Measurements from ENCODE around the gene EPHB1. TPM values are rescaled to one million over a fixed set of nuclear protein-coding genes. Genes with fewer than 3 reads are reported as not detected.

Gene EPHB1
- total RNA-seq, 1 experiment from 2014 or later, result 2.8 TPM

GRCh38 chr3:134840459-134840858, 45.4 kb downstream of the EPHB1 start:
- H3K4me1 Mint-ChIP-seq, result no peaks in the 10 kb centered on the region
- Histone ChIP-seq H3K23ac (ENCODE audit: insufficient read length, low read depth, low read length) (no peak overlapping the region), H2AFZ (ENCODE audit: low read length) (no peak overlapping the region), H3K9ac (ENCODE audit: extremely low read depth, insufficient read length, low read length) (no peak overlapping the region), H3K9me3 (ENCODE audit: control insufficient read depth, low read depth, low read length) (no peaks in the 10 kb centered on the region), H2BK5ac (ENCODE audit: insufficient read length, low read length) (no peak overlapping the region), H2BK15ac (ENCODE audit: low read depth, low read length) (no peak overlapping the region), H2BK12ac (ENCODE audit: insufficient read length, low read depth, low read length) (no peak overlapping the region), H3K79me2 (ENCODE audit: insufficient read depth, low read length) (no peaks in the 10 kb centered on the region), H3K27ac (ENCODE audit: insufficient read length, low read depth, low read length) (no peak overlapping the region), H2BK120ac (ENCODE audit: low read depth, low read length, poor library complexity, severe bottlenecking) (no peak overlapping the region), H4K91ac (ENCODE audit: insufficient read length, low read depth, low read length) (no peak overlapping the region), H3K4me1 (ENCODE audit: insufficient read depth, low read length) (no peaks in the 10 kb centered on the region), H3K79me1 (ENCODE audit: insufficient read depth, low read depth, low read length, poor library complexity, severe bottlenecking) (no peaks in the 10 kb centered on the region), H3K27me3 (ENCODE audit: insufficient read depth, low read length) (no peaks in the 10 kb centered on the region), H3K18ac (ENCODE audit: insufficient read length, low read depth, low read length) (no peak overlapping the region), H3K4ac (ENCODE audit: low read depth, low read length) (no peak overlapping the region), H2AK5ac (ENCODE audit: insufficient read length, low read length) (no peak overlapping the region), H3T11ph (ENCODE audit: low read length) (no peak overlapping the region), H4K20me1 (ENCODE audit: control insufficient read depth, insufficient read depth, insufficient read length) (no peaks in the 10 kb centered on the region), H4K8ac (replicated peaks; ENCODE audit: insufficient read length, low read depth, low read length) (no peak overlapping the region), H3K14ac (ENCODE audit: insufficient read depth, low read length) (no peak overlapping the region), H3K4me2 (ENCODE audit: insufficient read depth, insufficient read length, low read length) (no peak overlapping the region), H2BK20ac (ENCODE audit: low read depth, low read length, poor library complexity, severe bottlenecking) (no peak overlapping the region), H3K23me2 (ENCODE audit: insufficient read length, low read depth, low read length, poor library complexity, severe bottlenecking) (no peaks in the 10 kb centered on the region), H3K56ac (ENCODE audit: insufficient read length, low read depth, low read length) (no peak overlapping the region), H4K5ac (ENCODE audit: insufficient read length, low read depth, low read length) (no peak overlapping the region)
- no CpG with 5 or more reads among the region's 2 CpGs for WGBS (ENCODE audit: extremely low coverage, insufficient read length, low lambda C conversion rate)
- no peak overlapping the region for H3K27ac Mint-ChIP-seq
- H3K27me3 Mint-ChIP-seq (ENCODE audit: low read depth), result no peaks in the 10 kb centered on the region
- TF ChIP-seq CTCF (conservative IDR thresholded peaks at IDR 0.05), result no peak
- H3K36me3 Mint-ChIP-seq (ENCODE audit: insufficient read depth in 1 of 3, low read depth in 3 of 3), result no peaks in the 10 kb centered on the region
- no peak for DNase-seq
- peaks cover 0 to 5% of the 10 kb centered on the region in 2 experiments; a peak in 4 of 5 replicates for H3K9me3 Mint-ChIP-seq
- H3K4me3 Mint-ChIP-seq, result no peak overlapping the region

All from H9 (cell line).